Measurements from ENCODE around the gene SATL1.
"Not testable (repeated sequence)": the region's sequence is repeated elsewhere in the genome, so short reads cannot be mapped to it uniquely, and the experiment has no call there.

Gene SATL1

DNA sequence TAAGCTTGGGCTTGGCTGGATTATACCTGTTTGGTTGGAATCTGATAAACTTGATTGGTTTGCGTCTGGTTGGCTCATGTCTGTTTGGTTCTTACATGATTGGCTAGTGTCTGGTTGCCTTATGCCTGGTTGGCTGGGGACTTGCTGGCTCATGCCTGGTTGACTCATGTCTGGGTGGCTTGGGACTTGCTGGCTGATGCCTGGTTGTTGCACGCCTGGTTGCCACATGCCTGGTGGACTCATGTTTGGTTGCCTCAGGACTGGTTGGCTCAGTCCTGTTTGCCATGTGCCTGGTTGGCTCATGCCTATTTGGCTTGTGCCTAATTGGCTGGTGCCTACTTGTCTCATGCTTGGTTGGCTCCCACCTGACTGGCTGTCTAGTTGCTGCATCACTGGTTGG is 135.4 kb downstream of the SATL1 start:
- no peak for DNase-seq (ENCODE audit: low spot score)

DNA sequence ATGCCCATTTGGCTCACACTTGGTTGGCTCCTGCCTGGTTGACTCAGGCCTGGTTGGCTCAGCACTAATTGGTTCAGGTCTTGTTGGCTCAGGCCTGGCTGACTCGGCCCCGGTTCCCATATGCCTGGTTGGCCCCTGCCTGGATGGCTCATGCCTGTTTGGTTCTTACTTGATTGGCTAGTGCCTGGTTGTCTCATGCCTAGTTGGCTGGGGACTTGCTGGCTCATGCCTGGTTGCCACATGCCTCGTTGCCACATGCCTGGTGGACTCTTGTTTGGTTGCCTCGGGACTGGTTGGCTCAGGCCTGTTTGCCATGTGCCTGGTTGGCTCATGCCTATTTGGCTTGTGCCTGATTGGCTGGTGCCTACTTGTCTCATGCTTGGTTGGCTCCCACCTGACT is 136.2 kb downstream of the SATL1 start:
- peak; percentile 4 for DNase-seq (ENCODE audit: low spot score)

DNA sequence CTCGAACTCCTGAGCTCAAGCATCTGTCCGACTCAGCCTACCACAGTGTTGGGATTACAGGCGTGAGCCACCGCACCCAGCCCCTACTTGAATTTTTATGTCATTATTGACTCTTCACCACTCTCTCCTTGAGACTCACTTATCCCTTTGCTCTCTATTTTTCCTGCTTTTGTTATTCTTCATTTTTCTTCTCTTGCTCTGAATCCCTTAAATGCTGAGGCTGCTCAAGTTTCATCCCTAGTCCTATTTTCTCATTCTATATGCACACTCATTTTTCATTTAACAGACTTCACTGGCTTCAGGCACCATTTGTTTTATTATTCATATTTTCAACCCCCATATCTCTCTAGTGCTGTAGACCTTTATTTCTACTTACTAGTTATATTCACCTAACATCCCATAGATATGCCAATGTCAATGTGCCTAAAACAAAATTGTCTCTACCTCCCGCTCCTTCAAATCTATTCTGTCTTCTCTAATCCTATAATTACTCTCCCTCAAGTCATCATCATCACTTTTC is 154.2 kb downstream of the SATL1 start:
- DNase-seq (ENCODE audit: low spot score): no peak

DNA sequence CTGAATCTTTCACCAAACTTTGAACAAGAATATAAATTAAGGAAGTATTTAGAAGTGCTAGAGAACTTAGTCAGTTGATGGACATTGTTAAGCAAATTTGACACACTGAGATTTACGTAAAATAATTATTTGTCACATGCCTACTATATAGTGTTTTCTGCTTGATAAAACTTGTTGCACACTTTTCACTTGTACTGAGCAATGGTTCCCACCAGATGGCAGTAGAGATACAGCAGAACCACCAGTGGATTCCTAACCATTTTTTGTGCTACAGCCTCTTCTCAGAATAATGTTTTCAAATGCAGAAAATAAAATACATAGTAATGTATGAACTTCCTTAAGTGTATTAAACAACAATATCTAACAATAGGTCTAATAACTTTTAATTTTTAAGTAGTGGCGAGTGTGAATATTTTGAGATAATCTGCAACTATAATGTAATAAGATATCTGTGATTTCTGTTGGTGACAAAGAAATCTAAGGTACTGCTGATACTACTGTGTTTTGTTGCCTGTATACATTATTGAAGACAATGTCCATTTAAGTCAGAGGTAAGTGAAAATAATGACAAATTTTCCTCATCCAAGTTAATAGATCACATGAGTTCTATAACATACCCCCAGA is 158.7 kb downstream of the SATL1 start:
- DNase-seq (ENCODE audit: low spot score): peak; percentile 56

DNA sequence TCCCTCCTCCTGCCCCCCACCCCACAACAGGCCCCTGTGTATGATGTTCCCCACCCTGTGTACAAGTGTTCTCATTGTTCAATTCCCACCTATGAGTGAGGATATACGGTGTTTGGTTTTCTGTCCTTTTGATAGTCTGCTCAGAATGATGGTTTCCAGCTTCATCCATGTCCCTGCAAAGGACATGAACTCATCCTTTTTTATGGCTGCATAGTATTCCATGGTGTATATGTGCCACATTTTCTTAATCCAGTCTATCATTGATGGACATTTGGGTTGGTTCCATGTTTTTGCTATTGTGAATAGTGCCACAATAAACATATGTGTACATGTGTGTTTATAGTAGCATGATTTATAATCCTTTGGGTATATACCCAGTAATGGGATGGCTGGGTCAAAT is 166.3 kb downstream of the SATL1 start:
- not testable (repeated sequence) for DNase-seq (ENCODE audit: low spot score)

DNA sequence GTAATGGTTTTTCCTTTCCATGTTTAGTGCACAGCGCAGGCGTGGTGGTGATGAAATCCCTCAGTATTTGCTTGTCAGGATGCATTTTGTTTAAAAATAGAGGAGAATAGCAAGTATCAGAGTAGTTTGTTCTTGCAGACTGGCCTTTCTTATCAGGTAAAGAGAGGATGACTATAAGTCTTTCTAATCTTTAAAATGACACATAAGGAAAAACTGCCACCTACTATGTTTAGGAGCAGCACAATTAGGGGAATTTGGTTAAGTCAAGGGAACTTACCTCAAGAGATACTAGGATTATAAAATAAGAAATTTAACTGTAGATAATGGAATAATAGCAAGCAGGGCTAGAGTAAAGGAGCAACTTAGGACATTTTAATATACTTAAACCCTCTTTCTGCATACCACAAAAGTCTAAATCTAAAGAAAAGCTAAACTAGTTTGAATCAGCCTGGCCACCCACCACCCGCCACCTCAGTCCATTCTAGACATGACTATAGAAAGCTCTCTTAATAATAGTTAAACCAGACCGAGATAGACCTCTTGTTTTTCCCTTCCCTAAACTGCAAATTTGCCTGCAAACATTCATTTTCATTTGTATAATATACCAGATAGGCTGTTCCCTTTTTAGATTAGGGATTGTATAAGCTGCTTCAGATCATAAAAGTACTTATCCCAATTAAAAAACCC is 177.9 kb downstream of the SATL1 start:
- DNase-seq (ENCODE audit: low spot score): no peak

DNA sequence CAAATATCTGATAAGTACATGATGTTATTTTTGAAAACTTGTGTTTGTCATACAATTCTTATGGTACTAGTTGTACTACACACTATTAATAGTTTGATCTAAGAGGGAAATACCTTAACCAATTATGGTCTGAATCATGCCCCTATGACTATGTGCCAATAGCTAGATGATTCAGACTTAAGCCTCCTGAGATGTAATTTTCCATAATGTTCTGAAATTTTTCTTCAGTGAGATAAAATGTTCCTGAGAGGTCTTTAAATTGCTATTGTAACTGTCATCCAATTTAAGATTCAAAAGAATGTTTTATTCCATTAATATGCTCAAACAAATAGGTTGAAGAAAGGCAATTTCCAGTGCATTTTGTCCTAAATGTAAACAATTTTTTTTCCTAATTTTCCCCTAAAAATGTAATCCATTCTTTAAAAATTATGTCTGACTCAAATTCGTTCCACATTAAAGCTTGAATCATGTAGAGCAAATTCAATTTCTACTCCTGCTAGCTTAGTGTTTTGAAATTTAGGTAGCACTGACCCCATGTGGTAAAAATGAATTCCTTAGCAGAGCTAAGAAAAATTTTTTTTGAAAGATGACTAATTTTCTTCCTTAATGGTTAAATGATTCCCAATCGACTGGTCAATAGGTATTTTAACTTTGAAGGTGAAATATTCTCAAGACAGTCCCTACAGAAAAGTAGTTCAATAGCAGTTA is 190.8 kb downstream of the SATL1 start:
- DNase-seq (ENCODE audit: low spot score): peak; percentile 24

DNA sequence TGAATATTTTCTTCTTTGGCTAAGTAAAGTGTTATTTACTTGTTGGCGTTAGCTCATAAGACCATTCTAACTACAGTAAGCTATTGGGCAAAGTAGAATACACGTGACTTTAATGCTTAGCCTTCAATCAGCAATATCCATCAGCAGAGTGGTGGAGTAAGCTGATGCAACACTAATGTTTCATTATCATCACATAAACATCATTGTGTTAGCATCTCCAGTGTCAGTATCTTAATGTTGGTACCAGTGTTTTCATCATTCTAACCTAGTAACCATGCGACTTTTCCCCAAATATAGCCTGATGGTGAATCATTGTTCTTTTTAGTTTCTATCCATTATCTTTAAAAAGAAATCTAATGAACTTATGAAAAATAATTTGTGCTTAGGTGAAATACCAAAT is 191.4 kb downstream of the SATL1 start:
- DNase-seq (ENCODE audit: low spot score): no peak

DNA sequence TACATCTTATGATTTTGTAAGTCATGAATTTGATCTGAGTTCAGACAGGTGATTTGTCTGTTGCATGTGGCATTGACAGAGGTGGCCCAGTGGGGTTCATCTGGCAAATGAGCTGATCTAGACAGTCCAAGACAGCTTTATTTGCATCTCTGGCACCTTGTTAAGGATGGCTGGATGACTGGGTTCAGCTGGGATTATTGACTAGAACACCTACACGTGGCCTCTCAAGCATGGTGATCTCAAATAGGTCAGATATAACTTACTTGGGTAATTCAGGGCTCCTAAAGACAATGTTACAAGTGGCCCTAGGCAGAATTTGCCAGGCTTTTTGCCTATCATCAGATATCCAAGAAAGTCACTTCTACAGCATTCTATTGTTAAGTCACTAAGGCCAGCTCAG is 192.0 kb downstream of the SATL1 start:
- DNase-seq (ENCODE audit: low spot score): peak; percentile 1
